Measurements from ENCODE around the gene TPD52L2. TPM values are rescaled to one million over a fixed set of nuclear protein-coding genes. Genes with fewer than 3 reads are reported as not detected.
"Not testable (repeated sequence)": the region's sequence is repeated elsewhere in the genome, so short reads cannot be mapped to it uniquely, and the experiment has no call there.

TPD52L2 gene
- total RNA-seq, 1 donor from 2014 or later: 62.0 TPM

DNA sequence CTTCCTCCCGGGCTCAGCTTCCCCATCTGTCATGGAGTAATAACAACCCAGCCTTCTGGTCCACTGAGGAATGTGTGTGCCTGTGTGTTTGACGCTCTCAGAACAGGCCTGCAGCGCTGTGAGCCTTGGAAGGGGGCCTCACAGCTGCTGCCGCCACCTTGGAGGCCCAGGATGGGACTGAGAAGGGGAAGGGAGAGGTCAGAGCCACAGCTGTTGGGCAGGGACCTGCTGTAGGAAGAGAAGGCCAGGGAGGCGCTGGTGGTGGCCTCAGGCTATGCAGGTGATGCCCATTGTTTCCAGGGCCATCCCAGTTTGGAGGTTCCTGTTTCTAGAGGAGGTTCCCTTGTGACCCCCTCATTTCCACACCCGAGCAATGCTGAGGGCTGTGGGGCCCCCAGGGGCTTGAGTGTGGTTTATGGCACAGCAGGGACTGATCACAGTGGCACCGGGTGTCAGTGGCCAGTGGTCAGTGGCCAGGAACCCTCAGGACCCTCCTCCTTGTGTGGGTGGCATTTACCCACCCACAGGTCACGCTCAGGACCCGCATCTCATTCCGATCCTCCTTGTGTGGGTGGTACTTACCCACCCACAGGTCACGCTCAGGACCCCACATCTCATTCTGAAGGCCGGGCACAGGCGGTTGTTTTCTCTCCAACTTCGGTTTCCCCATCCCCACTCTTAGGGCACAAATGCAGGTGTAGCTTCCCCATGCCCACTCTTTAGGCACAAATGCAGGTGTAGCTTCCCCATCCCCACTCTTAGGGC, 14.0 kb downstream of the TPD52L2 start:
- peak; percentile 64 for DNase-seq

DNA sequence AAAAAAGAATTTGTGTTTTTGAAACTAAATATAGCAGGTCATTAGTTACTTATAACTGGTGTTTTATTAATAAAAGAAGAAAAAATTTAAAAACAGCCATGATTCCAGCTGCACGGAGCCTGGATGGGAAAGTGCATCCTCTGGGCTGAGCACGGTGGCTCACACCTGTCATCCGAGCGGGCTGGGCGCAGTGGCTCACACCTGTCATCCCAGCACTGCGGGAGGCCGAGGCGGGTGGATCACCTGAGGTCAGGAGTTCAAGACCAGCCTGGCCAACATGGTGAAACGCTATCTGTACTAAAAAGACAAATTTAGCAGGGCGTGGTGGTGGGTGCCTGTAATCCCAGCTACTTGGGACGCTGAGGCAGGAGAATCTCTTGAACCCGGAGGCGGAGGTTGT, 15.8 kb downstream of the TPD52L2 start:
- DNase-seq: not testable (repeated sequence)

DNA sequence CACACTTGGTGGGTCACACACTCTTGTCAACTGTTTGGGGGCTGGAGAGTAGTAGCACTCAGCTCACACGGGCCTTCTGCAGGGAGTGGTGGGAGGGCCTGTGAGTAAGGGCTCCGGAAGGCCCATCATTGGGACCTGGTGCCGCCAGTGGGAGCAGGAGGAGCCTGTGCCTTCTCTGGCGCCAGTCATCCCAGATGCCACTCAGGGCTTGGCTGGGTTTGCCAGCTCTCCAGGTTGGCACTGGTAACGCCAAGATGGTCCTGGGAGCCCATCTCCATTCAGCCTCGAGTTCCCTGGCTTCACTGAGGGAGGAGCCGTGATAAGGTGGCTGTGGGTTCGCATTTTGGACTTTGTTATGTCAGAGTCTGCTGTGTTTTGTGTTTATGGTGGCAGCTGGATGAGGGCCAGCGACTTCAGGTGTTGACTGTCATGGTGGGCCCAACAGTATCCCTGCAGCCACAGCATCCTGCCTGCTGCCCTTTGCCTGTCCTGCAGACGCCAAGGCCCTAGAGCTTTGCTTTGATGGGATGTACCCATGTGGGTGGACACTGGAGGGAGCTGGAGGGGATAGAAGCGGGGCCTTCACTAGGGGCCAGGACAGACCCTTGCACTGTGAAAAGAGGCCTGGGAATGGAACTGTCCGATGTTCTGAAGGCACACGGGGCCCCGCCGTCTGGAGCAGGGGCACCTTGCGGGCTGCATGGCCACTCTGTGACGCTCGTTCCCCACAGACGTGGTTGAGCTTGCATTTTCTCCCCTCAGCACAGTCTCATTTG, 16.6 kb downstream of the TPD52L2 start:
- no peak for DNase-seq

DNA sequence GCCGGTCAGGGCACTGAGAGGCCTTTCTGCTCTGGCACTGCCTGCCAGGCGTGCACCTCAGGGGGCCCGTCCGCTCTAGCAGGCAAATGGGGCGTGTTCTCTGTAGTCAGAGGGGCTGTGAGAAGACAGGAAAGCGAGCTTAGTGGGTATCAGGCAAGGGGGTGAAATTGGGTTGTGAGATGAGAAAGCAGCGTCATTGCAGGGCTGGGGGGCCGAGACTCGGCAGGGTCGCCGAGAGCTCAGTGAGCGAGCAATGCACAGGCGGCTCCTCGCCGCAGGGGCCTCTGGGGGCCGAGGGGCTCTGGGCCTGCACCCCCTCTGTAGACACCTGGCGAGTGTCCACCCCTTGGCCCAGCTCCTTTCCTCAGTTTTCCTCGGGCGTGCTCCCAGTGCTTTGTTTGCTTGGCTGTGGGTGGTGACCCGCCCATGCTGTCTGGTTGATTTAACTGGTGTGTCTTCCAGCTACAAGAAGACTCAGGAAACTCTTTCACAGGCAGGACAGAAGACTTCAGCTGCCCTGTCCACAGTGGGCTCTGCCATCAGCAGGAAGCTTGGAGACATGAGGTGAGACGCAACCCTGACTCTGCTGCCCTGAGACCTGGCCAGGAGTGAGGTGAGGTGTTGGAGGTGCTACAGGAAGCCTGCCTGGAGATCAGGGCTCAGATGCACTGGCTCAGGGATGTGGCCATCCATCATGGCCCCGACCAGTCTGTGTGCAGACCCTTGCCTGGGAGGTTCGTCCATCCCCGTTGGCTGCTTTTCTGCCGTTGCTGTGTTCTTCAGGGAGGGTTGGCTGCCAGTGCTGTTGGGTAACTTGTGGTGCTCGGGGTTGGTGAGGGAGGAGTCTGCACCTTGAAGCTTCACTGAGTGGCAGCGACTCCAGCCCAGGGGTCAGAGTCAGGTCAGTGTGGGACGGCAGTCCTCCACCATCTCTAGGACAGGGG, 17.5 kb downstream of the TPD52L2 start:
- no peak for DNase-seq

DNA sequence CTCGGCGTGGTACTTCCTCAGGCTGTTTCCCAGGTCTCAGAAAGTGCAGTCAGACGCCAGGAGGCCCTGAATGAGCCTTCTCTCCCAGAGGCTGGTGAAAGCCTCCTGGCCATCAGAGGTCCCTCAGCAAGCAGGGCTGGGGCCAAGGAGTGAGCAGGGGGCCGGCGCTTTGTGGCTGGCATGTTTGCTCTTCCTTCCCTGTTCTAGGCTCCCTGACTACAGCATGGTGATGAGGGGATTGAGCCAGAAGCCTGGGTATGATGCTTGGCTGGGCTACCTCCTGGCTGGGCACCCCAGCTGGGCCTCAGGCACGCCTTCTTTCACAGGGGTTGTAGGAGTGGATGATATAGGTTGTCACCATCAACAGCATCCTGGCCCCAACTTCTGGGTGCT, 18.1 kb downstream of the TPD52L2 start:
- DNase-seq: no peak

DNA sequence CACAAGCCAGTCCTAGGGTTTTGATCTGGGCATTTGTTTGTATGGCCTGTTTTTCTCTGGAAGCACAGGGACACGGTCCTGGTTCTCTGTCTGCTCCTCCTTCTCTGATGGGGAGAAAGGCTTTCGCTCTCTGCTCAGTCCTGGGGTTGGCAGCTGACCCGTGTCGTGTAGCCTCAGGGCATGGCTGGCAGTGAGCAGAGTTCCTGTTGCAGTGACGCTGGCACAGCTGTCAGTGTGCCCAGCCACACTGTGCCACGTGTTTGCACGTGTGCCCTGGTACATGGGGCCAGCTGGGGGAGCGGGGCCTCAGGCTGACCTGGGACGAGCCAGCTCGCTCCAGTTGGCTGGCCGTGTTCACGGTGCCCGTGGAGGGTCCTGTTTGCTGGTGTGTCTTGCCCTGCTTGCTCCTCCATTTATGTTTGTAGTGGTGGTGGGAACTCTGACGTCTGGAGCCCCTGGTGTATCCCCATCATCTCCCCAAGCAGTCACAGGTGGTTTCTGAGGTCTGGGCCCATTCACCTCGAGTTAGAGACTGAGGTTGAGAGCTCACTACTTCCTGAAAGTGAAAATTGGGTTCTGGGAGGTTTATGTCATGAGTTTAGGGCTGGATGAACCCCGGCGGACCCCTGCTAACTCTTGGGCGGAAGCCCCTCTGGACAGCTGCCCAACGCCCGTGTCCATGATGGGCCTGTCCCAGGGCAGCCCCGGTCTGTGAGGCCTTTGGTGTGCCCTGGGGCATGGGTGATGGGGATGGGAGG, 19.6 kb downstream of the TPD52L2 start:
- DNase-seq: no peak

DNA sequence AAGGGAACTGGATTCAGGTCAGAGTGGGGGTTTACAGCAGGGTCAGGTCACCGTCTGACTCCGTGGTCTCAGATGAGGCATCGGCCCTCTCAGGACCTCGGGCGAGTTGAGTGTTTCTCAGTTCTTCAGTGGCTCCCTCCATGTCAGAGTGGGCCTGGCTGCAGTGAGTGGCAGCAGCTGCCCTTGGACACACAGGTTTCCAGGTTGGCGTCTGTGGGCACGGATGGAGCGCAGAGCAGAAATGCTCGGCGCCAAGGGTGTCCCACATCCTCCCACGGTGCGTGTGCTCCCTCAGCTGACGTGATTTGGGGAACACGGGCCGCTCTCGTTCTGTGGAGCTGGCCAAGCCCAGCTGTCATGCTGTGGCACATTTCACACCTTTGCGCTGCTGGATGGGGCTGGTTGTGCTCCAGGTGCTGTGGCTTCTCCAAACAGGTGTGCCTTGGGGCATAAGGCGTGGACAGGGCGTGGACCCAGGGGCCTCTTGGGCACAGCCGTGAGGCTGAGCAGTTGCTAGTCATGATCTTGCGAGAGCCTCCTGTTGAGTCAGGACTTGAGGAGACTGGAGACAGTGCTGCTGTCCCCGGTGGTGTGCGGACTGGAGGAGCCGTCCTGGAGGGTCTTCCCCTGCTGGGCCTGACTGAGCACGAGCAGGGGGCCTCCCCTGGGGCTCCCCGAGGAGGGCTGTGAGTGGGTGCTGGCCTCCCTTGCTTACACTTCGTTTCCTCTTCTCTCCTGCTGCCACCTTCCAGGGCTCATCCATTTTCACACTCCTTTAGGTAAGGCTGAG, 20.4 kb downstream of the TPD52L2 start:
- no peak for DNase-seq

DNA sequence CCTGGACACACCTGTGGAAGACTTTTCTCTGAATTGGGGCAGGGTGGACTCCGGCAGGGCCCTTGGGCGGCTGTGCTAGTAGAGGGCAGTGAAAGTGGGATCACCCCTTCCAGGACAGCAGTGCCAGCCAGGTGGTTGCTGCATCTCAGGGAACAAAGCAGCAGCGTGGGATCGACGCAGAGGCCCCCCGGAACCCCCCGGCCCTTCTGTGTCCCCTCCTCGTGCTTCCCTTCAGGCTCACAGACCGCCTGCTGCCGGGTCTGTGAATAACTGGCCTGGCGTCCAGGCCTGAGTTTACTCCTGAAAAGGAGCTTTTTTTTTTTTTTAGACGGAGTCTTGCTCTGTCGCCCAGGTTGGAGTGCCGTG, 21.0 kb downstream of the TPD52L2 start:
- no peak for DNase-seq

DNA sequence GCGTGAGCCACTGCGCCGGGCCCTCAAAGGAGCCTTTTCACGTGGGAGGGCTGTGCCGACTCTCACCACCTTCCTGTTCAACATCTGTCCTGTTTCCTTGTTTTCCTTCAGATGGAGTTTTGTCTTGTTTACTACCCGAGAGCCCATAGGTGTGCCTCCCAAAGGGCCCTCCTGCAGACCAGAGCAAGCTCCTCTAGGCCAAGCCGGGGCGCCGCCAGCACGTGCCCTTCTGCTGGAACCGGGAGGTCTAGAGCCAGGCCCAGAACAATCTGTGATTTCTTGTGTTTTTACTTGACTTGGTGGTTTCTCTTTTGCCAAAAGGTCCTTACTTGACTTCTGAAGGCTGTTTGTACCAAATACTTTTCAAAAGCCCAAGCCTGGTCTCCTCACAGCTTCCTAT, 21.9 kb downstream of the TPD52L2 start:
- DNase-seq: no peak

DNA sequence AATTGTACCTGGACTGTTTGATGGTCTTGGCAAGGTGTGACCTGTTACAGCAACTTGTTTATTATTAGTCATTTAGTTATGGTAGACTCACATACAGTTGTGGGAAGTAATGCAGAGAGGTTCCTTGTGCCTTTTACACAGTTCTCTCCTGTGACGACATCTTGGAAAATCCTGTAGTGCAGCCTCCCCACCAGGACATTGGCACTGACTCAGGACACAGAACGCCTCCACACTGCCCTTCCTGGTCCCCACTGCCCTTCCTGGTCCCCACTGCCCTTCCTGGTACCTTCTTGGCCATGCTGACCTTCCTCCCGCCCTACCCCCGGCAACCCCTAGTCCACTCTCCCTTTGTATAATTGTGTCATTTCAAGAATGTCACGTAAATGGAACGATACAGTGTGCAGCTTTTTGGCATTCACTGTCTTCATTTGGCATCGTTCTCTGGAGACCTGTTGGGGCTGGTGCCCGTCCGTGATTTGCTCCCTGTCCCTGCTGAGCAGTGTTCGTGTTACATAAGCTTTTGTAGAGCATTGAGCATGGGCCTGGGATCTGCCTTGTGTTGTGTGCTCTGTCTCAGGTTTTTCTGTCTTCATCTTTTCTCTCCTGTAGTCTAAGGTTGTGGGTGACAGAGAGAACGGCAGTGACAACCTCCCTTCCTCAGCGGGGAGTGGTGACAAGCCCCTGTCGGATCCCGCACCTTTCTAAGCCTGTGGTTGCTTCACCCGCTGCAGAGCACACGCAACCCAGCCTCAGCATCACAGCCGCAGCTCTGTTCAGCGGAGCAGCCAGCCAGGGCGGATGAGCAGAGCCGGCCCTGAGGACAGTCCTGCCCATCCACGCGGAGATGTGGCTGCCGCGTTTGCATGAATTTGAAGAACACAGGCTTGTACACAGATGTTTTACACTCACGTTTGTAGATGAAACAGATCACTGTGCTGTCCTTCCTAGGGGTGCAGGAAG, 24.5 kb downstream of the TPD52L2 start:
- no peak for DNase-seq

DNA sequence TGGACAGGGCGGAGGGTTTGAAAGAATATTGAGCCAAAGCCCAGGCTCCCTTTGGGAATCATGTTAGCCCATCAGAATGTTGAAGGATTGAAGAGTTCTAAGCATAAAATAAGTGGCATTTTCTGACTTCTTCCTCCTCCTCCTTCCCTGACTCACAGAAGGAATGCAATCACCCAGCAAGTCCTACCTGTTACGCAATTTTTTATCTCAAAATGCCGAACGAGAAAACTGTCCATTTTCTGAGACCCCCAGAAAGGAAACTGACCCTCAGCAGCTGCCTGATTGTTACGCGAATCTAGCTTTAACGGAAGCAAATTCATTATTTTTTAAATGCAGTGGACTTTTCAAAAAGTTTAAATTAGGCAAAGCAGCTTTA, 25.1 kb downstream of the TPD52L2 start:
- no peak for DNase-seq

DNA sequence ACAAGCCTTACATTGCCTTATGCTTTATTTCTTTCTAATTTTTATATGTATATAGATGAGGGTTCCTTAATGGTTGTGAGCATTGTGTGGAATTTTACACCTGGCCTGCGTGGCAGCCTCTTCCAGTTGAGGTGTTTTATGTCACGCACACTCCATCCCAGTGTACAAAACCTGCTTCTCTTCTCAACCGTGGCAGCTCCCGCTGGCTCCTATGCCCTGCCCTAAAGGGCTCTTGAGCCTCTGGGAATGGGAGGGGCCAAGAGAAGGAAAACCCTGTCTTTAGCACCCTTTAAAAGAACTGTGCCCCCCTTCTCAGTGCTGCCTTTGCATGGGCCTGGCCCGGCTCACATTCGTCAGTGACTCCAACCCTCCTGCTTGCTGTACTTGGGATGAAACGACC, 25.5 kb downstream of the TPD52L2 start:
- no peak for DNase-seq

DNA sequence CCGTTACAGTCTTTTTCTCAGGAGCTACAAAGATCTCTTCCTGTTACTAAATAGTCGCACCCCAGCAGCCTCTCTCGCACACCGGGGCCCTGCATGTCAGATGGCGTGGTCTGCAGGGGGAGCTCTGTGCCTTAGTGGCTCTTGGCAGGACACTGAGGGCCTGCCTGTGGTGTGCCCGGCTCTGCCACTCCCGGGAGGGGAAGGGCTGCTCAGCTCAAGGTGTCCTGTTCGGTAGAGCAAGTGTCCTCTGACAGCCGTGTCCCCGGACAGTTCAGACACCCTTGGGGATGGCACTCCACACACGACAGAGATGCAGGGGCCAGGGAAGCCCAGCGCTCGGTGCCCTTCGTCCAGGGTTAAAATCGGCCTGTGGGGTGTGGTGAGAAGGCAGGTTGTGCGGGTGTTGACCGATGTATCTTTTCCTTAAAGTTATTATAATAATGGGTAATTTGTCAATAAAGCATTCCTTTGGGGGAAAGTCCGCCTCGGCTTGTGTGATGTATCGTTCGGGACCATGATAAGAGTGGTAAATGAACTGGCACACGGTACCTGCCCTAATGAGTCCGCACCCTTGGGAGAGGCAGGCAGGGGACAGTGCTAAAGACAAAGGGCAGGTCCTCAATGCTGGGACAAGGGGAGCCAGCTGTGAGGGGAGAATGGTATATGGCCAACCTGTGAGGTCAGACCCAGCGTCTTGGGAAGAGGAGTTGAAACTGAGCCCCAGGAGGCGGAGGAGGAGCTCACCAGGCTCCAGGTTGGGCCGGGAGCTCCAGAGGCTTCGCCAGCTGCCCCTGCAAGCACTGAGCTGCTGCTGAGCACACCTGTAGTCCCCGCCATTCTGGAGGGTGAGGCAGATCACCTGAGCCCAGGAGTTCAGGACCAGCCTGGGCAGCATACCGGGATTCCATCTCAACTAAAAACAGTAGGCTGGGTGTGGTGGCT, 26.3 kb downstream of the TPD52L2 start:
- no peak for DNase-seq

DNA sequence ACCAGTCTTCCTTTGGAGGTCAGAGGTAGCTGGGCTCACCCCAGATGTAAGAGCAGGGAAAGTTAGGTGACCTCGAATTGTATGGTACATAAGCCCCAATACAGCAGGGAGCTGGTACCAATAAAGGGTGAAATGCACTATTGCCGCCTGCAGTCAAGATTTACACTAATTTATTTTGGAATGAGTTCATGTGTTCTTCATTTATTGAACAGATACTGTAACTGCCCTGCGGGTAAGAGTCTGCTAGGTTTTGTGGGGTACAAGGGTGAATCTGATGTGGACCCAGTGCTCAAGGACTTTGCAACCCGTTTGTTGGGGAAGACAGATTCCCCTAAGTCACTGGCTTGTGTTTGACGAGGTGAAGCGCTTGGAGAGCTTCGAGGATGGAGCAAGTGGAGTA, 27.3 kb downstream of the TPD52L2 start:
- no peak for DNase-seq

DNA sequence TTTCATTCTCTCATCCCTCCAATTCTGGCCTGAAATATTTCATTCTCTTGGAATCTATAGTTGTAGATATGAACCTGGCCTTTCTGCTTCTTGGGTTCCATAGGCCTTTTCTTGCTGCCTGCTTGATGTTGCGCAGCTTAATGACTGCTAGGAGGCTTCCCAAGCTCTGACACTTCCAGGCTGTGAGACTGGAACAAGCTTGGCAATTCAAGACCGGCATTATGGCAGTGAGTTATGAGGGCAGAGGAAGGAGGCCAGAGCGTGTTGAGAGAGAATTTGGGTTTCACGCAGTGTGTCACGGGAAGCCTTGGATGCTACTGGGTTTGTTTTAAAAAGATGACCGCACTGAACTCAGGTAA, 28.9 kb downstream of the TPD52L2 start:
- no peak for DNase-seq

DNA sequence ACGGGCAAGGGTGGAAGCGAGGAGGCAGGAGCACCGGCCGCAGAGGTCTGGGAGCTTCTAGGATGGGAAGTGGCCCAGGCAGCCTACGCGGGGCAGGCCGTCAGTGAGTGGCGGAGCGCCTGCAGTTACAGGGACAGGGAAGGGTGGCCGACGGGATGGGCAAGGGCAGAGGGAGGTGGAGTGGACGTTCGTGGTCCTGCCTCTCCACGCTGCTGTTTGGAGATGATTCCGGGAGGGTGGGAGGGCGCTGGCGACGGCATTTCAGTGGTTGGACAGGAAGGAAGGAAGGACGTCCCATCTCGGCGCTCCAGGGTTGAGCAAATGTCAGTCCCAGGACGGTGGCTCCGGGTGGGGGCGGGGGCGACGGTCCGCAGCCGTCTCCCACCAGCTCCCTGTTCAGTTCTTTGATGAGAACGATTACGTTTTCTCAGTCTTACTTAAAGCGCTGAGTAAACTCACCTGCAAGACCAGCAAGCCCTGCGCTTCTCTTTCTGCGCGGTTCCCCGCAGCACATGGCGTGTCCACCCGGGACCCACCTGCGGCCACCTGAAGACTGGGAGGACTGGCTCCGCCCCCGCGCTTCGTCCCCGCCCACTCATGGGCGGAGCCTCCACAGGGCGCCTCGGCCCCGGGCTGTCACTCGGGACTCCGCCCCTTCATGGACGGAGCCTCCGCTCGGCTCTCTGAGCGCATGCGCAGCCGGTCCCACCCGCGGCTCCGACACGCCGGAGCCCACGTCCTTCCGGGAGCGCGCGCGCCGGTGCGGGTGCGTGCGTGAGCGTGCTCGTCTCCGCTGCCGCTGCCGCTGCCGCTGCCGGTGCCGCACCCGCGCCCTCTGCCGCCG, 29.5 kb downstream of the TPD52L2 start, which contains the start of gene DNAJC5:
DNAJC5 (plus strand) TSS at position 769 of the 844 bp plus-strand sequence. CDS start 33,220 bp downstream, outside the sequence.
- peak; percentile 98 for DNase-seq

DNA sequence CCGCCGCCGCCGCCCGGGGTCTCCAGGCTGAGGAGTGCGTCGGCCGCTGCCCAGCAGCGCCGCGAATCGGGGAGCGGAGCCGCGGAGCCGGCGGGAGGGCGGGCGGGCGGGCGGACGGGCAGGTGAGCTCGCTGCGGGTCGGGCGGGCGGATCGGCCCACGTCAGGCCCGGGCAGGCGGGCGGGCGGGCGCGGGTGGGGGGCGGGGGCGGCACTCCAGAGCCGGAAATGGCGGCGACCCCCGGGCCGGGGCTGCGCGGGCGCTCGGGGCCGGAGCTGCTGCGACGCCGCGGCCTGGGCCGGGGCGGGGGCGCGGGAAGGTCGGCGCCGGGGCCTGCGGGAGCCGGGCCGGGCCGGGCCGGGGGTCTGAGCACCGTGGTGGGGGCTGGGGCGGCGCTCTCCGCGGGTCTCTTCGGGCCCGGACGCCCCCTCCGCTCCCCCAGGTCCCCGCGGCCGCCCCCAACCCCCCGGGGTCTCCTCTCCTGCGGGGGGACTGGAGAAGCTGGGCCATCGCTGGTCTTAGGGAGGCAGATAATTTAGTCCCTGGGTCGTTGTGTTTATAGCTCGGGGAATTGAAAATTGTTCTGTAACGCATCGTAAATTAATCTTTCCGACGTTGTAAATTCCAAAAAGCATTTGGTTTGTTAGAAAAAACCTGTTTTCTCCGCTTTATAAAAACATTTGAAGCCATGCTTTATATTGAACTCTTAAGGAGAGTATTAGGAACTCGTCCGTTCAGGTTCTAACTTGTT, 30.3 kb downstream of the TPD52L2 start:
- no peak for DNase-seq
